ENCODE data around the gene BUD23.
"Not testable (repeated sequence)": the region's sequence is repeated elsewhere in the genome, so short reads cannot be mapped to it uniquely, and the experiment has no call there.

BUD23 gene

GRCh38 chr7:73668103-73668885 lies 15.1 kb upstream of the BUD23 start:
- no peak for DNase-seq

- DNase-seq: no peak
These were observed 14.5 kb upstream of the BUD23 start for GRCh38 chr7:73668886-73669230.

DNA sequence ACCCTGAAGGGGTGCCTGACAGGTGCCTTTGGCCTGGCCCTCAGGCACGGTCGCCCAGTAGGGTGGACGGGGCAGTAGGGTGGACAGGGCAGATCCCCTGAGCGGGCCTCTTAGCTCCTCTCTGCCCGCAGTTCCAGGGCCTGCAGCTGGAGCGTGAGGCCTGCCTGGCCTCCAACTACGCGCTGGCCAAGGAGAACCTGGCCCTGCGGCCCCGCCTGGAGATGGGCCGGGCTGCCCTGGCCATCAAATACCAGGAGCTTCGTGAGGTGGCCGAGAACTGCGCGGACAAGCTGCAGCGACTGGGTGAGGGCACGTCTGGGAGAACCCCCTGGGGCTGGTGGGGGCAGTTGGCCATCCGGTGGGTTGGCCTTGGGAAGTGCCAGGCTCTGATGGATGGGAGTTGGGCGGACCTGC lies 14.1 kb upstream of the BUD23 start:
- DNase-seq: no peak

- DNase-seq: no peak
These were observed 13.5 kb upstream of the BUD23 start for GRCh38 chr7:73669858-73670385.

GRCh38 chr7:73671322-73671661 lies 12.1 kb upstream of the BUD23 start:
- DNase-seq: no peak

DNA sequence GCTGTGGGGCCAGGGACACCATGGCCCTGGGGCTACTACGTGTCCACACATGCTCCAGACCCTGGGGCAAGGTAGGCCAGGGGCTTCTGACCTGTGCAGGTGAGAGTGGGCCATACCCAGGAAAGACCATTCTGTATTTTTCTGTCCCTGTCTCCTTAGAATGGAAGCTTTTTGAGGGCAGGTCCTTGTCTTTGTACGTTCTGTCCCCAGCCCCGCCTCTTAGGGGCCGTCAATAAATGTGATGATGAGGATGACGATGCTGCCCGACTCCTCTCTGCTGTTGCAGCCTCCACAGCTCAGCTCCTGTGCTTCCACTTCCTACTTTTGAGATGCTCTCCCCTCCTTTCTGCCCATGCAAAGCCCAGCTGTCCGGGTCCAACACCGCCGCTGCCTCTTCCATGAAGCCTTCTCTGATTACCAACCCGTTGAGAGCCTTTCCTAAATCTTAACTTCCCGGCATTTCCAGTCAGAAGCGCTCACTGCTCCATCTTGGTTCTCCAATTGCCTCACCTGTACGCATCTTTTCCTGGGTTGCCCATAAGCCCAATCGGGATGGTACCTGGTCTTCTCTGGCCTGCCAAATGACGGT lies 11.4 kb upstream of the BUD23 start:
- no peak for DNase-seq

GRCh38 chr7:73674468-73675124 lies 8.8 kb upstream of the BUD23 start:
- DNase-seq: no peak

DNA sequence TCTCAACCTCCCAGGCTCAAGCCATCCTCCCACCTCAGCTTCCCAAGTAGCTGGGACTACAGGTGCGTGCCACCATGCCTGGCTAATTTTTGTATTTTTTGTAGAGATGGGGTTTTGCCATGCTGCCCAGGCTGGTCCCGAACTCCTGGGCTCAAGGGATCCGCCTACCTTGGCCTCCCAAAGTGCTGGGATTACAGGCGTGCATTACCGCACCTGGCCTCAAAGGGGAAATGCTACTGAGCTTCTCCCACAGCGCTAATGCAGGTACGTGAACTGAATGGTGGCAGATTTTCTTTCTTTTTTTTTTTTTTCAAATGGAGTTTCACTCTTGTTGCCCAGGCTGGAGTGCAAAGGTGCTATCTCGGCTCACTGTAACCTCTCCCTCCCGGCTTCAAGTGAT lies 7.3 kb upstream of the BUD23 start:
- not testable (repeated sequence) for DNase-seq

DNA sequence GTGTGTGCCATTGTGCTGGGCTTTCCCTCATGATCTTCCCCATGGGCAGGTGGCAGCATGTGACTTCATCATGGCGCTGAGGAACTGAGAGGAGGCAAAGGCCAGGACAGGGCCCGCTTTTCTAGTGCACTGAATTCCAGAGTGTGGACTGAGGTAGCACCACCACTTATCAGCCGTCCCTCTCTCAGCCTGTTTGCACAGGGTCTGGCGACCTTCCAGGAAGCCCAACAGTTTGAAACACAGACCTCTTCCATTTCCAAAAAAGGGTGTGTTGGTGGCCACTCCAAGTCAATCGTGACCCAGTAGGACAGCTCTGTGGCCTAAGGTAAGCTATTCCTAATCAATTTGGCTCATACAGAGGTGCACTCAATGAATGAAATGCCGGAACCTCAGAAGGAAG lies 4.5 kb upstream of the BUD23 start:
- no peak for DNase-seq

GRCh38 chr7:73679709-73680108 lies 3.7 kb upstream of the BUD23 start:
- no peak for DNase-seq

DNA sequence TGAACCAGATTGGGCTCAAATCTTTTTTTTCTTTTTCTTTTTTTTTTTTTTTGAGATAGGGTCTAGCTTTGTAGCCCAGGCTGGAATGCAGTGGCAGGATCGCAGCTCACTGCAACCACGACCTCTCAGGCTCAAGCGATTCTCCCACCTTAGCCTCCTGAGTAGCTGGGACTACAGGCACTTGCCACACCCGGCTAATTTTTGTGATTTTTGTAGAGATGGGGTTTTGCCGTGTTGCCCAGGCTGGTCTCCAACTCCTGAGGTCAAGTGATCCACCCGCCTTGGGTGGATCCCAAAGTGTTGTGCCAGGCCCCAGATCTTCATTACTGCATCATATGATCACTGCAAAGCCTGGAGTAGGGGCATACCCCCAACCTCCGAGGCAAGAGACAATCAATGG lies 2.9 kb upstream of the BUD23 start:
- DNase-seq: no peak

GRCh38 chr7:73681031-73681430 lies 2.4 kb upstream of the BUD23 start:
- no peak for DNase-seq

GRCh38 chr7:73682745-73683055 lies 697 bp upstream of the BUD23 start:
- no peak for DNase-seq

GRCh38 chr7:73683788-73684693 lies 644 bp downstream of the BUD23 start:
- no peak for DNase-seq

GRCh38 chr7:73685311-73685710 lies 1.9 kb downstream of the BUD23 start:
- DNase-seq: no peak

DNA sequence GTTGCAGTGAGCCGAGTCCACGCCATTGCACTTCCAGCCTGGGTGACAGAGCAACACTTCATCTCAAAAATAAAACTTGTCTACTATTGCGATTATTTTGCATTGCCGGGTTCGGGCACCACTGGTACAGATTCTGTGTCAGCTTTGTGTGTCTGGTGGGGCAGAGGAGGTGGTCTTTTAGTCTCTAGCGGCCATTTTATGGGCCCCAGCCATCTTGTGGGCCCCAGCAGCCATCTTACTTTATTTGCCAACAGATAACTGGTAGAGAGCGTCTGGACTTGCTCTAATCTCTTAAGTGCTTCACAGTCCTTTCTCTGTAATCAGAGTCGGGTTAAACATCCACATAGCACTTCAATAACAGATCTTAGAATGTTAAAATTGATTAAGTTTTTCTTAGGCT lies 4.9 kb downstream of the BUD23 start:
- DNase-seq: no peak

DNA sequence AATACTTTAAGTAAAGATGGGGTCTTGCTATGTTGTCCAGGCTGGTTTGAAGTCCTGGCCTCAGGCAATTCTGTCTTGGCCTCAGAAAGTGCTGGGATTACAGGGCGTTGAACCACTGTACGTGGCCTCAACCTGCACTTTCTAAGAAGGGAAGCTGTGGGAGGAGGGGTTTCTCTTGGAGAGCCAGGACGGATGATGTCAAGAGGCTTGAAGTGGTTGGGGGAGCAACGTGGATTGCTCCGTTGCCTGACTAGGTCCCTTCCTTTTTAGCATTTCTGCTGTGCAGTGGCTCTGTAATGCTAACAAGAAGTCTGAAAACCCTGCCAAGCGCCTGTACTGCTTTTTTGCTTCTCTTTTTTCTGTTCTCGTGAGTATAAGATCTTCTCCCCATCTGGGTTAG lies 7.2 kb downstream of the BUD23 start:
- DNase-seq: no peak

DNA sequence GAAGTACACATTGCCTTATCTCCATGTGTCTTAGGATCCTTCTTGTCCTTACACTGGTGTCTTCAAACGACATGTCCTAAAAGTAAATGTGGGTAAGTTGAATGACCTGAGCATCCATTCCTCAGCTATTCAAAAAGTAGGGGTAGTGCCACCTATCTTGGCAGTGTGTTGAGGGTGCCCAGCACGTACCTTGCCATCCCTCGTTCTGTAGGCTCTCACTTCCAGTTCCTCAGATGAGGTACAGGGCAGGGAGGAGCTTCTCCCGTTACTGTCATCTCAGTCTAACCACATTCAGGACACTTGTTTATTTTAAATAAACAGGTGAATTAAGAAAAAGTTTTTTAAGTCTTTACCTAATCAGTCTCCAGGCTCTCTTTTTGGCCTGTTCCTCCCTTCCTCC lies 13.0 kb downstream of the BUD23 start:
- DNase-seq: no peak

DNA sequence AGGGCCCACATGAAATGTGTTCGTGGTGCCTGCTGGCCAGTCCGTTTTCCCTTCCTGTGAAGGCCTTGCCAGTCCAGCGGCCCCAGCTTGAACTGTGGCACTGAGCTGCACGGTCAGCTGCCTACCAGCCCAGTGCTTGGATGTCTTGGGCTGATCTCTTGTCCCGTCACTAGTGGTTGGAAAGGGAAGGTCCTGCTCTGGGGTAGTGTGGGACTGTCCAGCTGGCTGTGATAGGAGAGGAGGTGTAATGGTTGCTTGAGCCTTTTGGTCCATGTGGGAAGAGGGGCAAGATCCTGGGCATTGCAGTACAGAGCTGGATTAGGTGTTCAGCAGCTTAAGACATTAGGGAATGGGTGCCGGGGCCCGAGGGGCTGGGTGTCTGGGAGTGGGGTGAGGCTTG lies 15.0 kb downstream of the BUD23 start:
- no peak for DNase-seq

GRCh38 chr7:73699370-73700068 lies 16.1 kb downstream of the BUD23 start:
- DNase-seq: no peak

DNA sequence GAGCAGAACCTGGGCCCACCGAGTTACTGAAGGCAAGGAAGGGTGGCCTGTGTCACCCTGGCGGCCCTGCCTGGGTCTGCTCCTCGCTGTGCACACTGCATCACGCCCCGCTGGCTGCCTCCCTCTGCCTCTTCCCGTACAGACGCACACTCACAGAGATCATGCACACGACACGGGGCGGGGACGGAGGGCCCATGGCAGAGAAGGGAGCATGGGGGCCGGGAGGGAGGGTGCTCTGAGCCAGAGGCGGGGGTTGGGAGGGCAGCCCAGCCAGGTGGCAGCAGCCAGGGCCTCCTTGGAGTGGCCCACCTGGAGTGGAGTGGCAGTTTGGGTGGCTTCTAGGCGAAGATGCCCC lies 16.6 kb downstream of the BUD23 start:
- no peak for DNase-seq

GRCh38 chr7:73700581-73701134 lies 17.3 kb downstream of the BUD23 start:
- DNase-seq: no peak

Data from midbrain (tissue), 1 donor.